VCaP (cell line): Measurements from ENCODE around the gene VSIG4.

ENCODE experiments used
- H3K27ac ChIP-seq: fragments of 450-650 bp; 2 replicates; pipeline ENCODE4 v1.5.1; 2017
- CTCF ChIP-seq: fragments of 450-650 bp; conservative IDR thresholded peaks from 2 replicates; pipeline ENCODE4 v1.5.1; 2017; ENCODE audit warnings: mild to moderate bottlenecking, moderate library complexity

VSIG4 gene

GRCh38 chrX:66051980-66052379, 12.1 kb upstream of the VSIG4 start:
- no peak overlapping the region for H3K27ac ChIP-seq
- TF ChIP-seq CTCF = no peak

DNA sequence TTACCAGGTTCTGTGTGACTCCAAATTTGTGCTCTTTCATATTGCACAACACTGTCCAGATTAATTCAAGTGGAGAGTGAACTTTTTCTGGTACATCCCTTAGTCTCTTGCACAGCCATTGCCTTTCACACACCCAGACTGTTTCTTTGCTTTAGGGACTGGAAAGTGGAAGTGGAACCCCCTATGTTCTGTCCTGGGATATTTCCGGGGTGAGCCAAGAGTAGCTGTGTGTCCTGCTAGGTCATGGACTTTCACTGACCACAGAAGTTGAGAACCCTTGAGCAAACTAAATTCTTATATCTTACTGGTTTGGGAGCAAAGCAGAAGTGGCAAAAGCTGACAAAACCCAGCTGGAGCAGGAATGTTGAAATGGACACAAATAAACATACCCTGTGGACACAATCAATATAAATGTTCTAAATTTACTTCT, 10.3 kb upstream of the VSIG4 start:
- TF ChIP-seq CTCF = no peak
- H3K27ac ChIP-seq = no peak overlapping the region

- TF ChIP-seq CTCF = no peak
- H3K27ac ChIP-seq = no peak overlapping the region
Observed at GRCh38 chrX:66049056-66049455, 9.2 kb upstream of the VSIG4 start.

GRCh38 chrX:66046612-66047235, 6.8 kb upstream of the VSIG4 start:
- no peak overlapping the region for H3K27ac ChIP-seq
- no peak for TF ChIP-seq CTCF

DNA sequence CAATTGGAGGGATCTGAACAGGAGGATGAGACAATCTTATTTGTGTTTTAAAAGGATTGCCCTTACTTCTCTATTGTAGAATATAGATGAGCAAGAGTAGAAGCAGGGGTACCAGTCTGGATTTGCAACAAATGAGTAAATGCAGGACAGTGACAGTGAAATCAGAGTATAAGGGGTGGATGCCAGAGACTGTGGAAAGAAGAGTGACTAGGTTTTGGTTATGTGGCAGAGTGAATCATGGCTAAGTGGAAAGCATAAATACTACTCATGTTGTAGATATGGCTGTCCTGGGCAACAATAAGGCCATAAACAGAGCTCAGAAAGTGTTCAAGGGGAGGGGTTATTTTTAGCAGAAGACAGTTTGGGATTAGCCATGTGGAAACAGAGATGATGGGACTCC, 6.0 kb upstream of the VSIG4 start:
- no peak for TF ChIP-seq CTCF
- no peak overlapping the region for H3K27ac ChIP-seq

DNA sequence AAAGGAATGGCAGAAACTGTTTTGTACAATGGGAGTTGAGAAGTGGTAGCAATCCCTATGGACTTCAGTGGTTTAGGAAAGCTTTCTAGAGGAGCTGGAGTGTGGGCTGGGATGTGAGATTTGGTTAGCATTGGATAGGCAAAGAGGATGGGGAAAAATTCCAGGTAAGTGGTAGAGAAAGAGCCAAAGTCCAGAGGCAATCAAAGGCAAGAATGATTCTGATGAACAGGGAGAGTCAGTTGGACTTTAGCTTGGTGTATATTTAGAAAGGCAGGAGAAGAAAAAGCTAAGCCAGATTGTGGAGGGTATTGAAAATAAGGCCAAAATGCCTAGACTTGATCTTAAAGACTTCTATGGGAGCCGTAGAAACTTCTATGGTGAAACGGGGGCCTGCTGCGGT, 3.7 kb upstream of the VSIG4 start:
- no peak overlapping the region for H3K27ac ChIP-seq
- TF ChIP-seq CTCF = no peak

DNA sequence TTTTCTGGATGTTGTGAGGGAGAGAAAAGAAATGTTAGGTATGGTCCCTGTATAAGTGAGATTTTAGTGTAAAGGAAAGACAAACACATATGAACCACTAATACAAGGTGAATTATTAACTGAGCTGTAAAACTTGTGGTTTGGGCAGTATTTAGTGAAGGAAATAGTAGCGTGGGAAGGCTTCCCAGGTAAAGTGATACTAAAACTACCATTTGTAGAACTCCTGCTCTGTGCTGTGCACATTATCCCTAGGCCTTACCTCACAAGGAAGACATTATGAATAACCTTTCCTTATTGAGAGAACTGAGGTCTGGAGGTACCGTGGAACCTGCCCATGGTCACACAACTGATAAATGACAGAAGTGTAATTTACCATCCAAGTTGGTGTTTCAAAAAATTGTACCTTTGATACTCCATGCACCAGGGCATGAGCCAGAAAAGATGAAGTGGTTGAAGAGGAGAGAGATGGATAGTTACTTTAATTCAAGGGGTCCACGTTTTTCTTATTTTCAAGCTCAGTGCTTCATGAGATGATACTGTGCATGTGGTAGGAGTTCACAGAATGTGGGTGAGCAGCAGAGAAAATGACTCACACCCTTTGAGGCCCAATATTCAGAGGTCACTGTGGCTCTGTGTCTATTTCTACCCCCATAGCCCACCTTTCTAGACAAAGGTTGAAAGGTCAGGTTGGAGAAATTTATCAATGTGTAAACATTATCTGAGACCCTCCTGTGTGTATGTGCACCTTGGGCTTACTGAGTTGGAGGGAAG, 2.6 kb upstream of the VSIG4 start:
- no peak for TF ChIP-seq CTCF
- no peak overlapping the region for H3K27ac ChIP-seq
